ENCODE results near the gene EMX2.

Gene EMX2

DNA sequence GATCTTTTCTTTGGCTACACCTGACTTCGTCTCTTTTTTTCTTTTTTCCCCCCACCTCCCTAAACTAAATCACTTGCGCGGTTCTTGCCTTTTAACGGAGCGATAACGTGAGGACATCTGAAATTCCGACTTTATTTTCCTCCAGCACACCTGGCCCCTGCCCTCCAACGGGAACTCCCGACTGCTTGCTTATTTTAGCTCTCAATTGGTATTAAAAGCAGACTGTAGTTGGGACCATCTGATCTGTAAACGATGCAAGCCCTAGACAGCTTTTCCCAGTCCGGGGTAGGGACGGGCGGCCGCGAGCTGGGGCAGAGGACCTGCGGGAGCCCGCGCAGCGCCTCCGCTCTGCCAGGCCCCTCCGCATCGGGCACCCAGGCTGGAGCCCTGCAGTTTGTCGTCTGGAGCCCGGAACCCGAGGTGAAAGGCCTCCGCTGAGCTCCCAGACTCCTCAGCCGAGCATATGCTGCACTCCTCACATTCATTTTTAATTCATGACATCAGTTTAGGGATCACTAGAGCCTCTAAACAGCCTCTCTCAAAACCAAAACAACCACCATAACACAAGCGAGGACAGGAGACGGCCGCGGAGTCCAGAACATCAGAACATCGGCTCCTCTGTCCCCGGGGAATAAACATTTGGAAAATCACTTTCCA lies 10.0 kb upstream of the EMX2 start:
- no peak for FAIRE-seq

DNA sequence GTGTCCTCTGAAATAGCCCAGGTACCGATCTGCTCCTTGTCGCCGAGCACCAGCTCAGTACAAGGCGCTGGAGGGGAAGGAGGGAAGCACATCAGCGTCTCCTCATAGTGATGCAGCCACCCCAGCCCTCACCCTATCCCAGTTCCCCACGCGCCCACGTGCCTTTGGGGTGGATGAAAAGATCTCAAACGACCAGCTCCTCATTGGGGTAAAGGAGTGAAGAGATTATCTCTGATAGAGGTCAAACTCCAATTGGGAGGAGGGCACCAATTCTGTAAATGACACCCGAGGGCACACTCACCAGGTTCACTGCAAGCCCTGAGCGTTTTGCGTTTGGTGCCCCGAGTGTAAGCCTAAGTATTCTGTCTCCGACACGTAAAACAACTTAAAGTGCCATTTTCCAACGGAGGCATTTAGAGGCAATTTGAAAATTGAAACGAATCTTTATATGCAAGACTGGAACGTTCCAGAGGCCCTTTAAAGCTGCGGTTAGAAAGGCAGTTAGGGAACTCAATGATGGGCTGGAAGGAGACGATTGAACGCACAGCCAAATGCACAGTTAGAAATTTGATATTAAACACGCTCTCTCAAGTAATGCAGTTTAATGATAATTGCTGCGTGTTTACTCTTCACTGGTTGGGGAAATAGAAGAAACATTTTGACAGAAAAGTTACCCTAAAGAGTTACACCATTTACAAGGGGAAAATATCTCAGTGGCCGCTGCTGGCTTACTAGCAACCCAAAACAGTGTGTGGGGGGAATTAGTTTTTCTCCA lies 8.9 kb upstream of the EMX2 start:
- FAIRE-seq: peak; percentile 57

DNA sequence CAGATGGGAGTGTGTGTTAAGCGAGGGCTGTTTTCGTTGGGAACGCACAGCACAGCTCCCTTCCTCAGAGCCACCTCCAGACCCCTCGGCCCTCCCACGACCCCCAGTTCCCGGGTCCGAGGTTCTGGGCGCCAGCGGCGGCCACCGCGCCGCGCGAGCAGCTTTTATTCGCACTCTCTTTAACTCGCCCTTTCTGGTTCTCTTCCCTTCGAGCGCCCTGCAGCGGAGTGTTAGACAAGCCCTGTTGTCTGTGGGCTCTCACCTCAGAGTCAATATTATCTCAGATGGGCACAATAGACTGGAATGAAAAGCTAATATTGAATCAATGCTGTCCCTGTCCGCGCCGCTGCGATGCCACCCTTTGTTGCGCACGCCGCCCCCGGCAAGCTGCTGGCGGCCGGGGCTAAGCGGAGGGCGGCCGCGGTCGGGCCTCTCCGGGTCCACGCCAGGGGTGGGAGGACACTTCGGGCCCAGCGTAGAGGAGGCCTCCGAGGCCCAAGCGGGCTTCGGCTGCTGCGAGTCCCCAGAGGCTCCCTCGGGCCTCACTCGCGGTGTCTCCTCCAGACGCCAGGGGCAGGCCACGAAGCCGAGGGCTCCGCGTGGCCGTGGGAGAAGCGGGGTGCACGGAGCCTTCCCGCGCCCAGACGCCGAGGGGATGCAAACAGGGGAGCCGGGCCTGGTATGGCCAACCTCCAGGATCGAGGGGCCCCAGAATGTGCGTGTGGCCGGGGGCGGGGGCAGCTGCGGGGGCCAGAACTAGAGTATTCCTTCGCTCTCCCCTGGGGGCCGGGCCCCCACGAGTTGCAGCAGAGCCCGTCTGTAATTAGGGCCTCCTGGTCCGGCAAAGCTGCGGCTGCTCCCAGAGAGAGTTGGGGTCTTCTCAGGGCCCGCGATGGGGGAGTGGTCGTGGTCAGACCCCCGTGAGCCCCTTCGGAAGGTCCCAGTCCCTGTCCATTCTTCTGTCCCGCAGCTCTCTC lies 7.9 kb upstream of the EMX2 start:
- FAIRE-seq: no peak

DNA sequence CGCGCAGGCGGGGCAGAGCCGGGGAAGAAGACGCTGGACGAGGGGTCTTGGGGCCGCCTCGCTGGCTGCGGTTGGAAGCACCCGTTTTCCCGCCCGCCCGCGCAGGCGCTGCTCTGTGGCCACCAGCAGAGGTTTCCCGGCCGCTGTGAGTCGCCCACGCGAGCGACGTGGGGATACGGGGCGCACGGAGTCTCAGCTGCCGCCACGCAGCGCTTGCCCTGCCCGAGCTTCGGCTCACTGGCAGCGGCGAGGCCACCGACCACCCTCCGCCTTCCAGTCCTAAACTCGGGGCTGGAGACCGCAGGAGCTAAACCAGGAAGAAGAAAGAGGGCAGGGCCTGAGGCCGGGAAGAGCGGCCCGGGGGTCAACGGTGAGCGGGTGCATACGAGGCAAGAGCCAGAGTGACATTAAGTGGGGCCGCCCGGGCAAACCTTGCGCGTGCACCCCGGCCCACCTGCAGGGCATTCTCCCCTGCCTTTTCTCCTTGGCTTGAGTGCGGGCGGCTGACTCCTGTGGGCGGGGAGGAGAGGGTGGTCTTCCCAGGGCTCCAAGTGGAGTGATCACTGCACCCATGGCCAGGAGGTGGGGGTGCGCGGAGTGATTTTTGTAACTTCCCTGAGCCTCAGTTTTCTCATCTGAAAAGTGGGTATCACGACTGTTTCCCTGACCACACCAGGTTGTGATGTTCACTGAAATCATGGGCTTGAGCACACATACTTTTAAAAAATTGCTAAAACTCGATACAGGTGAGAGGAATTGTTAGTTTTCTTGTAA lies 7.1 kb upstream of the EMX2 start:
- FAIRE-seq: no peak

DNA sequence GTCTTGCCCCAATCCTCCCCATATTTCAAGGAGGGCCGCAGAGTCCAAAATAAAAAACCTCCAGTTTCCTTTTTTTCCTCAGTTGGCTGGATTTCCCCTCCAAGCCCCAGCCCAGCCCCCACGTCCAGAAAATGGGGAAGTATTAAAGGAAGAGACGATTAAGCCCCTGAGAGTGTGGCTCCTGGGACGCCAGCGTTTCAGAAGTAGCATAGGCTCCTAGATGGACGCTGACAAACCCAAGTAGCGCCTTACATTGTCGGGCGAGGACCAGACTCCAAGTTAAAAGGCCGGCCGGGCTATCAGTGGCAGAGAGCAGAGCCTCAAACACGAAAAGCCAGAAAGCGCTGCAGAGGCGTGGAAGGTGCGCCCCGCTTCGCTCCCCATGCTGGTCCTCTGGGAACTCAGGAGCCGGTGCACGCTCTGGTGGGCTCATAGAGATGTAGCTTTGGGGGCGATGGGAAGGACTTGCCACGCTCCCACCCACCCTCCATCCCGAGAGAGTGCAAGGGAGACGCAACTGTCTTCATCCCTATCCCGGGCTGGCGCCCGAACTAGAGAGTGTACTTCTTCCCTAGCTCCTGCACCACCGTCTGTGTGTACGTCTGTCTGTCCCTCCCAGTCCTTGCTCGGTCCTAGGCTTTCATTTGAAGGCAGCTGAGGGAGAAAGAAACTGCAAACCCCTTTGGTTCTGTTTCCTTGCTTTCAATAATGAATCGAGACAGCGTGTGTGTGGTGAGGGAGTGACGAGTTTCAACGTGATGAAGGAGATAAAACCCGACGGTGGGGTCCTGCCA lies 6.3 kb upstream of the EMX2 start:
- no peak for FAIRE-seq

DNA sequence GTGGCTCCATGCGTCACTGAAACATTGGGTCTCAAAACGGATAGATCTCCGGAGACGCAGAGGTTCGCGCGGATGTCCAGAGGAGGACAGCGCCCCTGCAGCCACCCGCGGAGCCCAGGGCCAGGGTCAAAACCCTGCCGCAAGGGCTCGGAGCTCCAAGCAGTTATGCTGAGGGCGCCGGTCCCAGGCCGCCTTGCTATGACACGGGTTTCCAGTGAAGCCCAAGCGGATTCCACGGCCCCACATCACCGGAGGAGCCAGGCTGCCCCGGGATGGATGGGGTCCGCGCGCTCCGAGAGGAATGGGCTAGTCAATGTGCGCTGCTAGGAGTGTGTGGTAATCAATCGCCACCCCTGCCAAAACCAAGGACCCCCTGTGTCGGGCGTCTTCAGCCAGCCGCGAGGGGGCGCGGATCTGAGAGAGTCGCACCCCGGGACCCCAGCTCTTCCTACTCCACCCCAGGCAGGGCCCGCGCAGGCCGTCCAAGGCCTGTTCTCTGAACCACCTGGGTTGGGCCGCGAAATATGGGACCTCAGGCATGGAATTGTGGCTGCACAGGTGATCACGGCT lies 5.6 kb upstream of the EMX2 start:
- FAIRE-seq: no peak

DNA sequence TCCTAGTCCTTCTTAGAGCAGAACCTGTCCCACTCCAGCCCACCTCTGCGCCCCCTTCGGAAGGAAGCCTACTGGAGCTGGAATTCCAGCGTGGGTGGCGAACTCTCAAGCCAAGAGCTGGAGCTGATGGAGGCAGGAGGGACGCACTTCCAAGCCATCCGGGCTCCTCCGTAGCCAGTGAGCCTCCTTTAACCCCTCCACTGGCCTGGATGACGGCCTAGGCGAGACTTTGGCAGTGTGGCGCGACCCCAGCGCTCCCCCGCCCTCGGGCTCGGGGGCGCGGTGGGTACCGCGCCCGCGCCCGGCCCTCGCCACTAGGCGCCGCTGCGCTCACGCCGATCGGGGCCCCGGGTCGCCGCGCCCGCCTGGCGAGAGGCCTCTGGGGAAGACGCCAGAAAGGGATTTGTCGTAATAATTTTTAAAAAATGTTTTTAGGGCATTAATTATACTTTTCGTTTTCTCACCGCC lies 5.1 kb upstream of the EMX2 start:
- no peak for FAIRE-seq

DNA sequence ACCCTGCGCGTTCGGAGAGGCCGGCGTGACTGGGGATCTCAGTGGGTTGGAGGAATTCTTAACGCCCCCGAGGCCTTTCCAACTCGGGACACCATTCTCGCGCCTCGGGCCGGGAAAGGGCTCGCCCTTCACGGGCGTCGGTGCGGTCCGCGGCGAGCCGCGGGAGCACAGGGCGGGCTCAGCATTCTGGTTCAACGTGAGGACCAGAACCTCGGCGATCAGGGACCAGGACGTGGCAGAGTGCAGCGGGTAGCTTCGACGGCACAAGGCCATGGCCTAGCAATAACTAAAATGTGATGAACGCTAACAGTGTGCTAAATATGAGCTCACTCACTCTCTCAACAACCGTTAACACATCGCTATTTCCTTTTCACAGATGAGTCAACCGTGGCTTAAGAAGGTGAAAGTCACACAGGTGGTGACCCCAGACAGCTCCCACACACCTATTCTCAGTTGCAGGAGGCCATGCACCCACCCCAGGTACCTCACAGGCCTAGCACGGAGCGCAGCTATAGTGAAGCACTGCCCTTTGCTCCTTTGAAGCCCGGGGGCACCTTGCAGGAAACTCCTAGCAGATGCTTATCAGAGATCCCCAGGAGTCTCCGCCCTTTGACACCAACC lies 4.5 kb upstream of the EMX2 start:
- no peak for FAIRE-seq

DNA sequence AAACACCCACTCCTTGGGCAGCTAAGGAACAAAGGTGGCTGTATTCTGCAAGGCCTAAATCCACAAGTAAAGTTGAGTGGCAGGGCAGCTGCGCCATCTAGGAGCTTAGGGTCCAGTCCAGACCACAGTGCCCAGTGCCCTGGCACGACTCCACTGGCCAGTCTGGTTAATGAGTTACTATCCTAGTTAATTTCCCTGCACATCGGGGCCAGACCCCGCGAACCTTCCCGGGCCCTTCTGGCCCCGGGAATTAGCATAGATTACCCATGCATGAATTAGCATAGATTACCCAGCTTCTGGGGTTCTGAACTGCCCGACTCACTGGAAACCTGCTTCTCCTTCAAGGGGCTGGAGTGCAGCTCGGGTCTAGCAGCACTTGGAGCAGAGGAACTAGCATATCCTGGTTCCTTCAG lies 3.2 kb upstream of the EMX2 start:
- FAIRE-seq: no peak

DNA sequence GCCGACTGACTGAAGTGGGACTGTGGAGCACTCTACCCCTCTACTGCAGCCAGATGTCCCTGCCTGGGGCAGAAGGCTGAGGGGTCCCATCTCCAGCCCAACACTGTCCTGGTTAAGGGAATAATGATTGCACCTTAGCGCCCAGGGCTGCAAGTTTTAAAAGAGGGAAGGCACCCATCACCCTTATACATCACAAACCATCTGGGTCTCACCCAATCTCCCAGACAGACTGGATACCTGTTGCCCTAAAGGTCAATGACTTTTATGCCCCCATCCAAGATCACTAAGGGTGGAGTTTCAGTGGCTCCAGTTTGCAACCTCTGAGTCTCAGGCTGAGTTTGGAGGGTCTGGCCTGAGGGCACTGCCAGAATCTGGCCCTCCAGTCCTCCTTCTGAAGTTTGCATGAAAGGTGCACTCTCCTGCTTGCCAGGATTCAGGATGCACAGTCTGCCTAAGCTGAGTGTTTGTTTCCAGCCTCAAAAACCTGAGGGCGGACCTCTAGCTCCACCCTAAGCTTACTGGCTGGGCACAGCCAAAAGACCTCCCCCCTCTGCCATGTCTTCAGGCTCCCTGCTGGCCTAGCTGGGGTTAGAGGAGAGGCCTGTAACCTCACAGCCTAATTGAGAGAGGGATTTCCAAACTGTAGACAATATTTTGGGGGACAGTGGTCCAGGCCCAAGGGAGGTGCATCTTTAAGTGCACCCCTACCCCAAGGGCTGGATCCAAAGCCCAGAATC lies 2.5 kb upstream of the EMX2 start:
- FAIRE-seq: no peak

DNA sequence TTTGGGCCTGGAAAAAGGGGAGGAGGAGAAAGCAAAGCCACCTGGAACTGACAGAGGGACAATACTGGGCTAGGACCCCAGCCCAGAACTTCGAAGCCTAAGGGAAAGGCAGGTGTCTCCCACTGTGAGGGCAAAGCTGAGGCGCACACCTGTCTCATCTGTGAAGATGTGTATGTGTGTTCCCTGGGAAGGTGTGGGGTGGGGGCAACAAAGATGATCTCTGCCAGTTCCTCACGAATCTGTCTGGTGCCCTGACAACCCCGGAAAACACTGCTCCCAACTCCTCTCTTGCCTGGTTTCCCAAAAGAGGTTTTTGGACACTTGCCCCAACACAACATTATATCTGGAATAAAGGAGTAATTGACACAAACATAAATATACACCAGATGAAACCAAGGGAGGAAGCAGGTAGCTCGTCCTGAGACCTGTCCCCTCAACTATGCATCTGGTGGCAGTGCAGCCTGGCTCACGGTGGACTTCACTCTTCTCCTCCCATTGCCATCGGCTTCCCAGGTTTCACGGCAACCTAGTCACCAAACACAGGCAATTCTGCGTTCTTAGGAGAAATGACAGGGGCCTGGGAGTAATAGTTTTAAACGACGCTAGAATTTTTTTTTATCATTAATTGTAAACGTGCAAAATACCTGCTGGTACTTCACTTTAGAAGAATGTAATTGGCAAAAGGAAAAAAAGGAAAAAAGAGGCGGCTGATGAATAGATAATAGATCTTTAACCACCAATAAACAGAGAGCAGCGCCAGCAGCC lies 1.7 kb upstream of the EMX2 start:
- FAIRE-seq: no peak

DNA sequence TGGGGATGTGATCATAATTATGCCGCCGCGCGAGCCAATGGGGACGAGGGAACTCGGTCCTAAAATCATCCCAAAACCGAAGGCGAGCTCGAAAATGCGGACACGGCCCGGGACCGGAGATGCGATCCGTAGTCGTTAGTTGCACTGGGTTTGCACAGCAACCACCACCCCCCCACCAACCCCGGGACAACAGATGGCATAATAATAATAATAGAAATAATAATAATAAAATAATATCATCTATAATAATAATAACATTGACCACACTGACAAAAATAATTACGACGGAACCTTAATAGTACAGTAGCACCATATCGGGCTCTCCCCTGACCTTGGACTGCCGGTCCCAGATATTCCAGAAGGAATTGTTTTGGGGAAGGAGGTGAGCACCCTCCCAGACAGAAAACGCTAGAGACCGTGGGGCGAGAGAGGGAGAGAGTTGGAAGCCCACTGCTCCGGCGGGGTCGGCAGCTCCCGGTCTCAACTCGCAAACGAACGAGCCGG lies 1.1 kb upstream of the EMX2 start:
- FAIRE-seq: peak; percentile 93

DNA sequence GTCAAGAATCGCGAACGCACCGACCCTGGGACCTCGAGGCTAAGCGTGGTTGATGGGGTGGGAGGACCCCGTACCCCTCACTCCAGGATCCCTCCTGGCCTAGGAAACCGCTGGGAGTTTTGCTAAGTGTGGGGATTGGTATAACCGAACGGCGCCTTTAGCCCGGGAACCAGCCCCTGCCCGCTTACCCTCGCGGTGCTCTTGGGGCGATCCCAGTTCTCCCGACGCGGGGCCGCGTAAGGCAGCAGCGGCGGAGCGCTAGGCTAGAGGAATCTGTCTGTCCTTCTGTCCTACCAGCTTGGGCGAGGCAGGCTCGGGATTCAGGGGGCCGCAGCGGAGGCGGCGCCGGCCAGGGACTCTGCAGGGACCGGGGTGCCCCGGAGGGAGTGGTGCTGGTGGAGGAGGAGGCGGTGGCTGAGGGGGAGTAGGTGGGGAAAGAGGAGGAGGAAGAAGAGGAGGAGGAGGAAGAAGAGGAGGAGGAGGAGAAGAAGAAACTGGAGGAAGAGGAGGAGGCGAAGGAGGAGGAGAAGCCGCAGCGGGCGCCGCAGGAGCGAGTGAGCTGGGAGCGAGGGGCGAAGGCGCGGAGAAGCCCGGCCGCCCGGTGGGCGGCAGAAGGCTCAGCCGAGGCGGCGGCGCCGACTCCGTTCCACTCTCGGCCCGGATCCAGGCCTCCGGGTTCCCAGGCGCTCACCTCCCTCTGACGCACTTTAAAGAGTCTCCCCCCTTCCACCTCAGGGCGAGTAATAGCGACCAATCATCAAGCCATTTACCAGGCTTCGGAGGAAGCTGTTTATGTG lies 439 bp upstream of the EMX2 start:
- FAIRE-seq: peak; percentile 89

DNA sequence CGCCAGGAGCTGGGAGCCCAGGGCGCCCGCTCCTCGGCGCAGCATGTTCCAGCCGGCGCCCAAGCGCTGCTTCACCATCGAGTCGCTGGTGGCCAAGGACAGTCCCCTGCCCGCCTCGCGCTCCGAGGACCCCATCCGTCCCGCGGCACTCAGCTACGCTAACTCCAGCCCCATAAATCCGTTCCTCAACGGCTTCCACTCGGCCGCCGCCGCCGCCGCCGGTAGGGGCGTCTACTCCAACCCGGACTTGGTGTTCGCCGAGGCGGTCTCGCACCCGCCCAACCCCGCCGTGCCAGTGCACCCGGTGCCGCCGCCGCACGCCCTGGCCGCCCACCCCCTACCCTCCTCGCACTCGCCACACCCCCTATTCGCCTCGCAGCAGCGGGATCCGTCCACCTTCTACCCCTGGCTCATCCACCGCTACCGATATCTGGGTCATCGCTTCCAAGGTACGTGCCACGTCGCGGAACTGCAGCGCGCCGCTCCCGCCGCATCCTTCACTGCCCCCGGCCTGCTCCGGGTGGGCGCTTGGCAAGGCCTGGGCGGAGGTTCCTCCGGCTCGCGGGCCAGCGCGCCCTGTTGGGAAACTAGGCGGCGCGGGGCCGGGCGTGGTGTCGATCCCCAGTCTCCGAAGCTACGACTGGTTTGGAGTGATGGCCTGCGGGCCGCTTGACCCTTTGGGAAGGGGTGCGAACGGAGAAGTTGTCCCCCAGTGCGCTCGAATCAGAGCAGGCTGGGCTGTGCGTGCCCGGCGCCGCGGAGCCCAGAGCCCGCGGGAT lies 868 bp downstream of the EMX2 start:
- FAIRE-seq: no peak

DNA sequence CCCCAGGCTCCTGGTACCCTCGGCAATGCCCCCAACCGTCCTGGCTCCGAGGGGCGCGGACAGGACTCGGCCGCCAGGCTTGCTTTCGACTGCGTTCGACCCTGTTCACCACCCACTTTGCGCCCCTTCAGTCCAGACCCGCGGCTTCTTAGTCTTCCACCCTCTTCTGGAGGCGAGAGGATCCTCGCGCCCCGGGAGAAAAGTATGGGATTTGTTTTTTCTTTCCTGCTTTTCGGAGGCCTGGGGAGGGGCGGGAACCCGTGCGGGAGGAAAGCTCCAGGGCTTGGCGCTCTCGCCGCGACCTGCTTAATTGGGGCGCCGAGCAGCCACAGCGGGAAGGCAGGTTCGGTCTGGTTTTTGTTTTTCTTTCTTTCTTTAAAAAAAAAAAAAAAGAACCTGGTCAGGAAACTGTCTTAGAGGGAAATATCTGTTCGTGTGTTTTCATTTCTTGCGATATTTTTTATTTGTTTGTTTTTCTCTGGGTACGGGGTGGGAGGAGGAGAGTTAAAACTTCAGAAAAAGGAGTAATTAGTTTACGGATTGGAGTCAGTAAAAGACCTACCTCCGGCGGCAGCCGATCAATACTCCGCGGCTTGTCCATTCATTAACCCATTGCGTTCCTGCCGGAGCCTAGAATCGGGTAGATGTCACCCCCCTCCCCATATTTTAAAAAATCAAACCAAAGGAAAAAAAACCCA lies 1.6 kb downstream of the EMX2 start:
- FAIRE-seq: no peak

DNA sequence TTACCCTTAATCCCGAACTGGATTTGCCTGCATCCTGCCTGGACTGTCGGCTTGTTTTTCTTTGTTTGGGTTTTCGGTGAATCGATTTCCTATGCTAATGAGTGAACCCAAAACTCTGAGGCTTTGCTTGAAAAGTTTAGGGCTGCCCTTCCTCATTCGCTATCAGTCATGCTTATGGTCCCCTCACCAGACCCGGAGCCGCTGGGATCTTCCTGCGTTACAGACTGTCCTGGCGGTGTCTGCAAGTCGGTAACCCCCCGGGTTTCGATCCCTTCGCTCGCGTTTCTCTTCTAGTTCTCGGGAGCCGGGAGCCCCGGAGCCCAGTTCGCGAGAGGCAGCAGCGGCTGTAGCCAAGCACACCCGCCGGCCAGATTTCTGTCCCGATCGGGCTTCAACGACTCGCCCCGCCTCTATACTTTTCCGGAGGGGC lies 2.2 kb downstream of the EMX2 start:
- no peak for FAIRE-seq
